Measurements from ENCODE around the gene CHD6.

The CHD6 gene

DNA sequence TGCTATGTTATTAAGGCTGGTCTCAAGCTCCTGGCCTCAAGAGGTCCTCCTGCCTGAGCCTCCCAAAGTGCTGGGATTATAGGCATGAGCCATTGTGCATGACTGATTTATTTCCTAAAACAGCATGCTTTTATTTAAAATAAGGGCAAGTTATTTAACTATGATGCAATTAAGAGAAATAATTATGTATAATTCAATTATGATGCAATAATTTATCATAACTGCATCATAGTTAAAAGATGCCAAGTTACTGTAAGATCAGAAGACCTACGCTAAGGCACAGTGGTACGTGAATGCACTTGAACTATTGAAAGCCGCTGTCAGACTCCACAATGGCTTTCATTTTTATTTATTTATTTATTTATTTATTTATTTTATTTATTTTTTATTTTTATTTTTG is 227.3 kb downstream of the CHD6 start:
- DNase-seq, result no peak

DNA sequence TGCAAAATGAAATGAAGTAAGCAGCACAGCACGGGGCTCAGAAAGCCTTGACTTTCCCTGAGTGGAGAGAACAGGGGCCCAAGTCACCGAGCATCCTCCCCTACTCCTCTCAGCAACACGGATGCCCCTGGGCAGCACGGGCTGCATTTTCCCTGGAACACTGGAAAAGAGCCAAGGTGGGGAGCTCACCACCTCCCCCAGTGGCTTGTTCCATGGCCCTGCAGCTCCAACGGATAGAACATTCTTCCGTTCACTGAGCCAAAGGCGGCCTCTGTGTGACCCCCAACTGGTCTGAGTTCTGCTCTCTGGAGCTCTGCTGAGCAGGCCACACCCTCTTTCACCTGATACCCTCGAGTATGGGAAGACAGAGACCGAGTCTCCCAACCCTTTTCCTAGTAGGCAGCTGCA is 230.7 kb downstream of the CHD6 start:
- no peak for DNase-seq

DNA sequence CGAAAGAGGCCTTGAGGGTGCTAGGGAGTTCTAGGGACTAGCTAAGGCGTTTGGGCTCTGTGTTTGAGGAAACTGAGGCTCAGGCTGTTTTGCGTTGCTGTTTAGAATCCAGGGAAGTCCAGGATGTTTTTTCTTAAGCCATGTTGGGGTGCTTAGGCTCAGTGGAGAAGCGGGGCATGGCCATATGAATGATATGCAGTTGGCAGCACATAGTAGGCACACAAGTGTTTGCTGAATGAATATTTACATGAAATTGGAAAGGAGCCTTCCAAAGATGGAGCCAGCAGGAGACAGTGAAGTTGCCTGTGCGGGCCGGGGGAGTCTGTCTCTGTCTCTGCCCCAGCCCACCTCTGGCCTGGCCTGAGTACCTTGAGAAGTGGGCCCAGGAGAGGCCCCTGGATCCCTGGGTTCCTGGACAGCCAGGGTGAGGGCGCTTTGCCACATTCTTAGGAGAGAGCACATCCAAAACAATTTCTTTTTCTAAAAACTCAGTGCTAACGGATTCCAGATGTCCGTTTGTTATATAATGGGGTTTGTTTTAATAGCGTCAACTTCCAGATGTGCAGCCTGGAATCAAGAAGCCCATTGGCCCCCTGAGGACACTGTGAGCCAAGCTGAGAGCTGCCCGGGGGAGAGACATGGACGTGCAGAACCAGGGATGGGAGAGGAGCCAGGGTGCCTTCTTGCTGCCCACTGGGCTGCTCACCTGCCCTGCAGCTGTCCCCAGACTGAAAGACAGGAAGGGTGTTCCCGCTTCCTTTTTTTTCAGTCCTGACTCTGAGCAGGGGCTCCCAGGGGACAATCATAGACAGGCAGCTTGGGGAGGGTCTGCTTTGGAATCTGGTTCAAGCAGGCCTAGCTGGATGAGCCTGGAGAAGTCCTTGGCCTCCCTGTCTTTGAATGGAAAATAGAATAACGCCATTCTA is 231.4 kb downstream of the CHD6 start:
- DNase-seq, result no peak

DNA sequence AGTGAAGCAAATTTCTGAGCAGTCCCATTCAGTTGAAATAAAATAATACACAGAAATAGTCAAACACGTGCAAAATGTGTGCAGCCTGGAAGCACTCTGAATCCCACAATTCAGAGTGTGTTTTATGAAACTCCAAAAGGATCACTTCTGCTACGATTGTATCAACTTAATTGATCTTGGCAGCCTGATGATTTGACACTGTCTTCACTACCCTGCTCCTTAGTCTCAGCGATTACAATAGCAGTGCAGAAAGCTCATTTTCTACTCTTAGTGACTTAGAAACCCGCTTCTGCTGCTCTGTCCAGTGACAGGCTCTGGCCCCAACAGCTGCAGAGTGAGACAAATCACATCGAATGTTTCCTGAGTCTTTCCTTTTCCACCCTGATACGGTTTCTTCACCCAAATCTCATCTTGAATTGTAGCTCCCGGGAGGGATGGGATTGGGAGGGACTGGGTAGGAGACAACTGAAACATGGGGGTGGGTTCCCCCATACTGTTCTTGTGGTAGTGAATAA is 235.3 kb downstream of the CHD6 start:
- no peak for DNase-seq

DNA sequence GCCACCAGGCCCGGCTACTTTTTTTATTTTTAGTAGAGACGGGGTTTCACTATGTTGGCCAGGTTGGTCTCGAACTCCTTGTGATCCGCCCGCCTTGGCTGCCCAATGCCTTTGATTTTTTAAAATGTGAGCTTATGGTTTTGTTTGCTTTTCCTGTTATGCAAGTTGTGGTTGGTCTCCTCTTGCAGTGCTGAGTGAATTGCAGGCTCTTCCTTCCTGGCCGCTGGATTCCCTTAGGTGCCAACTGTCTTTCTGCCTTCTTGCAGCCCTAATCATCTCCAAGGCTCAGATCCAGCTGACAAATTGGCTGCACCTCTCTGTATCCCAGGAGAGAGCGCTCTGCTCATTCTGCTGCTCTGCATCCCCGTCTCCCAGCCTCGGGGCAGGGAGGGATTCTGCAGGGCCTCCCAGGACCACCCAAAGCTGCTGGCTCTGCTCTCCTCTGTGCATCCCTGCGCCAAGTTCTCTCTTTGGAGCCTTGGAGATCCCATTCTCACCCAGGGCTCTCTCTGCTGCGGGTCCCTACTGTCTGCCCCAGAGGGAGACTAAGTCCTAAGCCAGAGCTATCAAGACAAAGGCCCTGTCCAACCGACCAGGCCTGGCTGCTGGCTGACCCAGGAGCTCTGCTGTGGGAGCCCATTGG is 237.5 kb downstream of the CHD6 start:
- DNase-seq, result no peak

- no peak for DNase-seq
Measured at GRCh38 chr20:41379551-41379950, 238.6 kb downstream of the CHD6 start.

DNA sequence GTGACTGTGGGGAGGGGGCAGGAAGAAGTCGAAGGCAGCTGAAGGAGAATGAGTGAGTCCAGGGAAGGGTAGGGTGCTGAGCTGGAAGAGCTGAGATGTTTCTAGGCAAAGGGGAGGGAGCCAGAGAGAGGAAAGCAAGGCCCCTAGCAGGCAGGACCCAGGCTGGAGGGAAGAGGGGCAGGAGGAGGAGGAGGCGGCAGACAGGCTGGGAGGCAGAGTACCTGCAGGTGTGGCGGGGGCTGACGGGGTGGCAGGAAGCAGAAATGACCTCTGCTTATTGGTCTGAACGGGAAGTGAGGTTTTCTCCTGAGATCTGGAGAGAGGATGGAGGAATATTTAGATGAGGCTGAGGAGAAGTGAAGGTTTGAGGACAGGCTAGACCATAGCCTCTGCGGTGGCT is 240.9 kb downstream of the CHD6 start:
- no peak for DNase-seq

DNA sequence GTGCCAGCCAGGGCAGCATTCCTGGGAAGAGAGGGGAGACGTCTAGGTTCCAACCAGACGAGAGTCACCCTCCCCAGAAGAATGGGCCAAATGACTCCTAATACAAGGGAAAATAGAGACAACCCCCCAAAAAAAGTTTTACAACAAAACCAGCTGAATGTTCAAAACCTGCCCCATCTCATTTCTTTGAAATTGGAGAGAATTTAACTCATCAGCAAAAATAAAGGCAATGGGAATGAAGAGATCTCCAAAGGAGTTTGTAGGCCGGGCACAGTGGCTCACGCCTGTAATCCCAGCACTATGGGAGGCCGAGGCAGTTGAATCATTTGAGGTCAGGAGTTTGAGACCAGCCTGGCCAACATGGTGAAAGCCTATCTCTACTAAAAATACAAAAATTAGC is 241.8 kb downstream of the CHD6 start:
- DNase-seq, result no peak

GRCh38 chr20:41375846-41376245 is 242.3 kb downstream of the CHD6 start:
- no peak for DNase-seq

DNA sequence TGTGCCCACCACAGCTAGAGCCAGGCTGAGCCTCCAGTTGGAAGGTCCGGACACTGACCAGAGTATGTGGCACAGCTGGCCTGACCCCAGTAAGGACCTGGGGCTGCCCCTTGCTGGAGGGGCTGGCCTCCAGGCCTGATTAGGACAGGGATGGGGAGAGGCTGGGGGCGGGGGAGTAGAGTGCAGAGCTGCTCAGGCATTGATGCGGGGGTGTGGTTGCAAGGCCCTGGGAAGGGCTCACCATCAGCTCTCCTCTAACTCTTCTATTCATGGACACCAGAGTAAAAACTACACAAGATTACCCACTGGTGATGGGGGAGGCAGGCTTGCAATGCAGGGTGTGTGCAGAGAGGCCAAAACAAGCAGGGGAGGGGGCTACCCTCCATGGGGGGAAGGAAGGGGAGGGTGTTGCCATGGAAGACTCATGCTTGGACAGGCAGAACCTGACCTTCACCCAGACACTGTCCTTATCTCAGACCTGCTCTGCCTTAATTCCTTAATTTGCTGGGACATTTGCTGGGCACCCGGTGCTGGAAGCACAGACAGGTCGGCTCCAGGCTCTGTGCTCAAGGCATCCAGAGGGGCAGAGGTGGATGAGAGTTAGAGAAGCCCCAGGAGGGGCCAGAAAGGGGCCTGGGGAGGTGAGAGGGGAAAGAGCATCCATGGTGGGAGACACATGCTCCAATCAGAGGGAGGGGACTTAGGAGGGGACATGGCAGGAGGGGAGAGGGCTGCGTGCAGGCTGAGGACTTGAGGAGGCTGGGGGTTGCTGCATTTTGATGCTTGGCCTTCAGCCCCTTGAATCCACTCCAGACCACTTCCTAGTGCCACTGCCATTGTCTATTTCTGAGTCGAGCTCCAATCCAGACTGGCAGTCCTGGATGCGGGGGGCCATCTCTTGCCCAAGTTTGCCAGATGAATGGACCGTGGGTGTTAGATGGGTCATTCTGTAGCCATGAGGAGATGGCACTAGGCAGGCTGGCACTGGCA is 244.0 kb downstream of the CHD6 start:
- DNase-seq, result no peak

- no peak for DNase-seq
Measured at GRCh38 chr20:41373251-41373783, 244.9 kb downstream of the CHD6 start.

GRCh38 chr20:41371371-41371770 is 246.8 kb downstream of the CHD6 start:
- DNase-seq, result no peak

GRCh38 chr20:41370176-41370575 is 248.0 kb downstream of the CHD6 start:
- DNase-seq, result no peak

DNA sequence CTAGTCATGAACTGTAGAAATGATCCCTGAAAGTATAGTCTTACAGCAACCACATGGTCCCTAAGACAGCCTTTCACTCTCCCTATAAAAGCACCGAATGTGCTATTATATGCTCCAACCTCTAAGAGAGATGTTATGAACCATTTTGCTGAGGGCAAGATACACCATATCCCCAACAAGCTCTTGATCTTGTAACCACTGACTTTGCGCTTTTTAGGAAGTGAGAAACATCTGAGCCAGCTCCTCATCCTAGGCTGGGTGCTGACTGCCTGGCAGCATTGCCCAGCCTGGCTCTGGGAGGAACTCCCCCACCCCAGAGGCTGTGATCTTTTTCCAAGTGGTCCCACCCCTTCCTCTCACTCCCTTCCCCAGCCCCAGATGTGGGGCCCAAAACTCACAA is 248.5 kb downstream of the CHD6 start:
- DNase-seq, result no peak

- no peak for DNase-seq
Measured at GRCh38 chr20:41367956-41368355, 250.2 kb downstream of the CHD6 start.

GRCh38 chr20:41367393-41367695 is 250.8 kb downstream of the CHD6 start:
- DNase-seq, result no peak

GRCh38 chr20:41366546-41367392 is 251.4 kb downstream of the CHD6 start, which contains the start of gene EMILIN3:
TSS of gene EMILIN3 (minus strand) at chr20:41366818. CDS start at chr20:41366634, 184 bp downstream.
- no peak for DNase-seq

DNA sequence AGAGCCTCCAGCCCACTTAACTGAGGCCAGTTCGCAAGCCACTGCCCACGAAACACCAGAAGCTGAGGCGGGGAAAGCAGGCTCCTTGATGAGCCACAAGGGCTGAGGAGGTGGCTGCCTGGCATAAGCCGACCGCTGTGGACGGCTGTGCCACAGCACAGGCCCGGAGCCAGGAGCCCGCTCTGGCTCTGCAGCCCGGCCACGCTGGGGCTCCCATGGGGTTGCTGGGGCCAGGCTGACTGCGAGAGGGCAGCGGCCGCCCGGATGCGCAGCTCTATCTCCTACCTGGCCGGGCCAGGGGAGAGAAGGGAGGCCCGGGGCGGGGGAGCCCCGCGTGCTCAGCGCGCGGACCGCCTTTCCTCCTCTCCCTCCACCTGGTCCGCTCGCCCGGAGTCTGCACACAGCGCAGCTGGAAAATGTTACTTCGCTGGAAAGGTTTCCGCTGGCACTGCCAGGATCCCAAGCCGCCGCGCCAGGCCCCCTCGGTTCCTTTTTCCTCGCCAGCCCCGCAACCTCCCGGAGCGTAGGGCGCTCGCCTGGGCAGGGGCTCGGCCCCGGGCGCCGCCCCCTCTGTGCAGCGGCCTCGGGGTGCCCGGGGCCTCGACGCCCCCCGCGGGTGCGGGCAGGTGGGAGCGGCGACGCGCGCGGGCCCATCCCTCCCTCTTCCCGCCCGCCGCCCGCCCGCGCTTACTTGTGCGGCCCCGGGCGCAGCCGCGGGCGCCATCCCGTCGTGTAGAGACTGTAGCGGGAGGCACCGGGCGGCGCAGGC is 252.2 kb downstream of the CHD6 start:
- peak; percentile 65 for DNase-seq

GRCh38 chr20:41364967-41365765 is 253.0 kb downstream of the CHD6 start:
- no peak for DNase-seq

DNA sequence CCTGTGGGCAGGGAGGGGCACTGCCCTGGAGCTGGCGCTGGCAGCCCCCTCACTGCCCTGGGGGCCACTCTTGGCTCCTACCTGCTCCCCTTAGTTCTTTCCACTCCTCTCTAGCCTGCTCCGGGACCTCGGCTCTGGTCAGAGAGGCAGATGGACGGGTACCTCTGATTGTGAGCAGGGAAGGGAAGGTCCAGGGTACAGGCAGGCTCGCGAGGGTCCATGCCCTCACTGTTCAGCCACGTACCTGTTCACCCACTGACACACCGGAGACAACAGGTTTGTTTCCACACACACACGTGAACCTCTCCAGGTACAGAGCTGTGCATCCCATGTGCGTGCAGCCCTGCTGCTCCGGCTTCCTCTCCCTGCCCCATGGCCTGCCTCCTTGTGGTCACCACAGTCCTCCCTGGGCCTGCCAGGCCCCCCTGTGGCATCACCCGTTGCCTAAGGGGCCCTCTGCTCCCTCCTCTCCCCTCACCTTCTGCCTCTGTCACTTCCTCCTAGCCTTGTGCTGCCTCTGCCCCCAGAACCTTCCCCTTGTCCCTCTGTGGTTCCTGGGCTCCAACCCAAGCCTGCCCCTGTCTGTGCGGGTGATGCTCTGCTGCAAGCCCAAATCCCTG is 253.8 kb downstream of the CHD6 start:
- no peak for DNase-seq

Measured in NCI-H1105 (cell line).